Measurements from ENCODE around the gene ASPHD1. TPM values are rescaled to one million over a fixed set of nuclear protein-coding genes. Genes with fewer than 3 reads are reported as not detected.

Gene ASPHD1
- total RNA-seq, 2 experiments from 2014 or later = 2.0 to 2.1 TPM

DNA sequence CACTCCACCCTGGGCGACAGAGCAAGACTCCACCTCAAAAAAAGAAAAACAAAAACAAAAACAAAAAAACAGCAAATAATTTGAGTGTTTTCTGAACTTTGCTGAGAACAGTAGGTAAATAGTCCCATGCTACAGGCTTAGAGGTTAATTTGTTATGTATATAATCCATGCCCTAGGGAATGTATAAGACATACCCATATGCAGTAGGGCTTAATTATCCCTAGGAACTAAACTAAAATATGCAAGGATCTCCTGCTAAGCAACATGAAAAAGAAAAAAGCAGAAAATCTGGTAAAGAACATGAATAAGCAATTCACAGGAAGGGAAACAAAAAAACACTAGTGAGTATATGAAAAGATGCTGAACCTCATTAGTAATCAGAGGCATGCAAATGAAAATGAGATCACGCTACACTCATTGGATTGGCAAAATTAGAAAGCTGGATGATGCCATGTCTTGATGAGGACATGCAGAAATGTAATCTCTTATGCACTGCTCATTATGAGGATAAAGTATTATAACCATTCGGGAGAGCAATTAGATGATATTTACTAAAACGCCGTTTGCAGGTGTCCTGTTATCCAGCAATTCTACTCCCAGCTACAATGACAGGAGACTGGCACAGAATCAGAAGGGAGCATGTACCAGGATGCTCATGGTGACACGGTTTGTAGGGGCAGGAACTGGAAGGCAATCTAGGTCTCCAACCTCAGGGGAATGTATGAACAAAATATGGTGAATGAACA lies 20.2 kb downstream of the ASPHD1 start:
- intact Hi-C loops (cut with micrococcal nuclease) = no loop called here
- no peaks in the 10 kb centered on the region for H3K9me3 Mint-ChIP-seq
- CTCF ChIA-PET = interaction anchor here (1.2 kb wide), 2 partner anchors 72 to 122 kb away, joined by 3 read pairs; no protein-coding TSS in a partner anchor
- POLR2A ChIA-PET = interaction anchor here (1.2 kb wide), 1 partner anchor 17 kb away, joined by 4 read pairs; no protein-coding TSS in a partner anchor
- no peak for DNase-seq
- no peak overlapping the region for H3K27ac Mint-ChIP-seq
- no peak for ATAC-seq
- H3K36me3 Mint-ChIP-seq (ENCODE audit: low read depth) = peaks cover 43% of the 10 kb centered on the region
- peaks cover 43% of the 10 kb centered on the region for H3K4me1 Mint-ChIP-seq (ENCODE audit: low read depth)
- TF ChIP-seq, protein P1, sequence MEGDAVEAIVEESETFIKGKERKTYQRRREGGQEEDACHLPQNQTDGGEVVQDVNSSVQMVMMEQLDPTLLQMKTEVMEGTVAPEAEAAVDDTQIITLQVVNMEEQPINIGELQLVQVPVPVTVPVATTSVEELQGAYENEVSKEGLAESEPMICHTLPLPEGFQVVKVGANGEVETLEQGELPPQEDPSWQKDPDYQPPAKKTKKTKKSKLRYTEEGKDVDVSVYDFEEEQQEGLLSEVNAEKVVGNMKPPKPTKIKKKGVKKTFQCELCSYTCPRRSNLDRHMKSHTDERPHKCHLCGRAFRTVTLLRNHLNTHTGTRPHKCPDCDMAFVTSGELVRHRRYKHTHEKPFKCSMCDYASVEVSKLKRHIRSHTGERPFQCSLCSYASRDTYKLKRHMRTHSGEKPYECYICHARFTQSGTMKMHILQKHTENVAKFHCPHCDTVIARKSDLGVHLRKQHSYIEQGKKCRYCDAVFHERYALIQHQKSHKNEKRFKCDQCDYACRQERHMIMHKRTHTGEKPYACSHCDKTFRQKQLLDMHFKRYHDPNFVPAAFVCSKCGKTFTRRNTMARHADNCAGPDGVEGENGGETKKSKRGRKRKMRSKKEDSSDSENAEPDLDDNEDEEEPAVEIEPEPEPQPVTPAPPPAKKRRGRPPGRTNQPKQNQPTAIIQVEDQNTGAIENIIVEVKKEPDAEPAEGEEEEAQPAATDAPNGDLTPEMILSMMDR (IDR thresholded peaks at IDR 0.05) = no peak
- no peaks in the 10 kb centered on the region for H3K27me3 Mint-ChIP-seq
- H3K4me3 Mint-ChIP-seq = no peak overlapping the region

DNA sequence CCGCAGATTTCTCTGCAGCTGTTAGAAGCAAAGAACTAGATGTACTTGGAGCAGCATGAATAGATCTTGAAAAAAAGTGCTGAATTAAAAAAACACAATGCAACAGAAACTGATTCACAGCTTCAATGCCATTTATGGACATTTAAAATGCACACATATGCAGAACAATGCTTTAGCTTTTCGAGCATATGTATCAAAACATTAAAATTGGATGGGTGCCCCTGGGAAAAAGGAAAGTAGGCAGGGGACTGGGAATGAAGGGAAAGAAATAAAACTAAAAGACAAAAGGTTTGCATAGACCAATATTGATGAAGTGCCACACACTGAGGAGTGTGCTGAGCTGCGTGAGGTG lies 20.7 kb downstream of the ASPHD1 start:
- ChIA-PET POLR2A (interaction anchor here (1.2 kb wide), 1 partner anchor 16 kb away, joined by 4 read pairs; no protein-coding TSS in a partner anchor), CTCF (interaction anchor here (1.2 kb wide), 1 partner anchor 73 kb away, joined by 3 read pairs; no protein-coding TSS in a partner anchor)
- intact Hi-C loops (cut with micrococcal nuclease) = no loop called here
- H3K27me3 Mint-ChIP-seq = no peaks in the 10 kb centered on the region
- no peaks in the 10 kb centered on the region for H3K9me3 Mint-ChIP-seq
- H3K4me1 Mint-ChIP-seq (ENCODE audit: low read depth) = peaks cover 38% of the 10 kb centered on the region
- H3K36me3 Mint-ChIP-seq (ENCODE audit: low read depth) = peaks cover 40% of the 10 kb centered on the region
- TF ChIP-seq, protein P1 (IDR thresholded peaks at IDR 0.05) = no peak
- H3K27ac Mint-ChIP-seq = no peak overlapping the region
- no peak overlapping the region for H3K4me3 Mint-ChIP-seq
- no peak for ATAC-seq
- DNase-seq = no peak

DNA sequence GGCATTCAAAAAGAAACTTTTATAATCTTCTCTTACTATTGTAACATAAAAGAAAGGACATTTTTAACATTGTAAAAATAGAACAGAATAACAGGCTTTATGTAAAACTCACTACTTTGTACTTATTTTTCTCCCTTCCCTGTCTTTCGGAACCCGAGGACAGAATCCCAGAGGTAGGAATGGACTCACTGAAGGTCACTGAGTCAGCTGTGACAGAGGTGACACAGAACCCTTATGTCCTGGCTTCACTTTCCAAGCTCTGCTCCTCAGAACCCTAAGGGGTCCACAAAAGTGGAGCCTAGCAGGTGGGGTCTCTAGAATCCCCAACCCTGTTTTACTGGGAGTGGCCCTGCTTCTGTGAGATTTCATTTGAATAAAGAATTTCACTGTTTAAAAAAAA lies 22.0 kb downstream of the ASPHD1 start:
- ChIA-PET CTCF (interaction anchor here (1.6 kb wide), 2 partner anchors 10 to 59 kb away, joined by 3 read pairs; partner anchors contain the start of gene CDIPT), POLR2A (interaction anchor here (0.6 to 1.0 kb wide), 3 partner anchors 8 to 57 kb away, joined by 3 to 4 read pairs (median 3); partner anchors contain the start of gene TMEM219)
- TF ChIP-seq, protein P1 (IDR thresholded peaks at IDR 0.05) = no peak
- H3K4me1 Mint-ChIP-seq (ENCODE audit: low read depth) = peaks cover 42% of the 10 kb centered on the region
- H3K9me3 Mint-ChIP-seq = no peaks in the 10 kb centered on the region
- peaks cover 33% of the 10 kb centered on the region for H3K36me3 Mint-ChIP-seq (ENCODE audit: low read depth)
- no peak overlapping the region for H3K4me3 Mint-ChIP-seq
- DNase-seq (no peak), ATAC-seq (no peak)
- H3K27me3 Mint-ChIP-seq = no peaks in the 10 kb centered on the region
- H3K27ac Mint-ChIP-seq = no peak overlapping the region
- intact Hi-C loops (cut with micrococcal nuclease) = no loop called here

DNA sequence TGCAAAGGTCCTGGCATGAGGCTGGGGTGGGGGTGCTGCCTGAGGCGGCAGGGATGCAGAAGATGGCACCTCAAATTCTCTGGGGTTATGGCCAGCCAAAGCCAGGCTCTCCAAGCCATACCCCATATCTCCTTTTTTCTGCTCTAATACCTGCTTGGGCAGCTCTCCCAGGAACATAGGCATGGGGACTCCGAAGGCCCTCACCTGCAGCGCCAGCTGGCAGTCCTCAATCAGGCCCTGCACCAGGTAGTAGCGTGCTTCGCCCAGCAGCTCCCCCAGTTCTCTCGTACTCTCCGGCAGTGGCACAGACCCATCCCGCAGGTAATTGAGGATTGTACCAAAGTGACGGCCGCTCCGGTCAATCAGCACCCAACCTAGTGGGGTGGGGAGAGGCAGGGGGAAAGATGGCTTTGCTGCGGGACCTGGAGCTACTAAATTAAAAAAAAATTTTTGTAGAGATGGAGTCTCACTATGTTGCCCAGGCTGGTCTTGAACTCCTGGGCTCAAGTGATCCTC lies 22.8 kb downstream of the ASPHD1 start:
- ATAC-seq = no peak
- intact Hi-C loops (cut with micrococcal nuclease) = no loop called here
- DNase-seq = no peak
- peaks cover 33% of the 10 kb centered on the region for H3K36me3 Mint-ChIP-seq (ENCODE audit: low read depth)
- no peaks in the 10 kb centered on the region for H3K27me3 Mint-ChIP-seq
- no peak overlapping the region for H3K27ac Mint-ChIP-seq
- ChIA-PET POLR2A (interaction anchor here (0.6 to 1.0 kb wide), 3 partner anchors 9 to 56 kb away, joined by 3 to 4 read pairs (median 3); partner anchors contain the start of gene TMEM219), CTCF (interaction anchor here (1.2 to 1.6 kb wide), 4 partner anchors 10 to 109 kb away, joined by 3 read pairs; partner anchors contain the start of gene CDIPT)
- no peak overlapping the region for H3K4me3 Mint-ChIP-seq
- H3K9me3 Mint-ChIP-seq = no peaks in the 10 kb centered on the region
- peaks cover 45% of the 10 kb centered on the region for H3K4me1 Mint-ChIP-seq (ENCODE audit: low read depth)
- TF ChIP-seq, protein P1 (IDR thresholded peaks at IDR 0.05) = no peak
